Tracheal epithelial cell (primary cell): Measurements from ENCODE around the gene TMEM190. TPM values are rescaled to one million over a fixed set of nuclear protein-coding genes. Genes with fewer than 3 reads are reported as not detected.

Experiments used
- total RNA-seq: library from RNA; depleted of rRNA; stranded (reverse); fragments of >200 nt; gene quantifications from 2 replicates; pipeline ENCODE4 v1.2.1, GENCODE V29; 2014

TMEM190 gene
- total RNA-seq, result 0.96 TPM in 1 of 2 replicates, not detected in the other

GRCh38 chr19:55376241-55376933, at the start of gene TMEM190:
Gene TMEM190, plus strand, starts transcription at chr19:55376826. Its CDS starts 28 bp downstream, at chr19:55376854.

GRCh38 chr19:55339105-55339888, 37.3 kb upstream of the TMEM190 start, which contains the start of gene KMT5C:
Gene KMT5C, plus strand, starts transcription at chr19:55339876. Its CDS starts 2,061 bp downstream, at chr19:55341937.

GRCh38 chr19:55354698-55355212, 21.9 kb upstream of the TMEM190 start, which contains the start of gene COX6B2:
Gene COX6B2, minus strand, starts transcription at chr19:55354719. Its CDS starts 198 bp downstream, at chr19:55354521.

GRCh38 chr19:55362990-55363716, 13.5 kb upstream of the TMEM190 start, which contains the start of gene GARIN5B:
Gene GARIN5B, minus strand, starts transcription at chr19:55363260. Its CDS starts 194 bp downstream, at chr19:55363066.

GRCh38 chr19:55370305-55370988, 6.2 kb upstream of the TMEM190 start, which contains the start of gene IL11:
Gene IL11, minus strand, starts transcription at chr19:55370463. Its CDS starts 153 bp downstream, at chr19:55370310.

GRCh38 chr19:55384131-55384919, 7.7 kb downstream of the TMEM190 start, which contains the start of gene TMEM238:
Gene TMEM238, minus strand, starts transcription at chr19:55384292. Its CDS starts 33 bp downstream, at chr19:55384259.

GRCh38 chr19:55385724-55386492, 9.3 kb downstream of the TMEM190 start, which contains the start of gene RPL28:
Gene RPL28, plus strand, starts transcription at chr19:55385932. Its CDS starts 426 bp downstream, at chr19:55386358.

GRCh38 chr19:55407550-55407799, 30.8 kb downstream of the TMEM190 start, which contains the start of gene UBE2S:
Gene UBE2S, minus strand, starts transcription at chr19:55407788. Its CDS starts 199 bp downstream, at chr19:55407589.

Other genes starting within 250 kb of the TMEM190 start
- gene TNNT1, start 227.6 kb upstream of the TMEM190 start, total RNA-seq, result 79.9 and 106 TPM in 2 replicates
- gene TNNI3, start 219.1 kb upstream of the TMEM190 start, total RNA-seq, result 0.72 and 2.1 TPM in 2 replicates
- gene DNAAF3, start 210.2 kb upstream of the TMEM190 start, total RNA-seq, result 1.2 and 1.5 TPM in 2 replicates
- 0.72 and 1.3 TPM in 2 replicates for gene SYT5, start 196.5 kb upstream of the TMEM190 start, total RNA-seq
- gene PTPRH, start 167.3 kb upstream of the TMEM190 start, total RNA-seq, result 1.7 and 3.0 TPM in 2 replicates
- 0.21 and 0.24 TPM in 2 replicates for gene TMEM86B, start 148.1 kb upstream of the TMEM190 start, total RNA-seq
- gene PPP6R1, start 117.8 kb upstream of the TMEM190 start, total RNA-seq, result 17.9 and 22.7 TPM in 2 replicates
- 37.1 and 43.1 TPM in 2 replicates for gene HSPBP1, start 96.7 kb upstream of the TMEM190 start, total RNA-seq
- gene BRSK1, start 92.8 kb upstream of the TMEM190 start, total RNA-seq, result 0.21 and 0.48 TPM in 2 replicates
- gene TMEM150B, start 51.5 kb upstream of the TMEM190 start, total RNA-seq, result not detected in 2 replicates
- 6.4 and 10.6 TPM in 2 replicates for gene KMT5C, start 37.0 kb upstream of the TMEM190 start, total RNA-seq
- 0.64 TPM in 1 of 2 replicates, not detected in the other for gene COX6B2, start 22.1 kb upstream of the TMEM190 start, total RNA-seq
- not detected in 2 replicates for gene GARIN5B, start 13.6 kb upstream of the TMEM190 start, total RNA-seq
- 1.7 and 15.9 TPM in 2 replicates for gene IL11, start 6.4 kb upstream of the TMEM190 start, total RNA-seq
- gene TMEM238, start 7.5 kb downstream of the TMEM190 start, total RNA-seq, result 9.6 and 24.3 TPM in 2 replicates
- 142 and 275 TPM in 2 replicates for gene RPL28, start 9.1 kb downstream of the TMEM190 start, total RNA-seq
- 18.5 and 42.2 TPM in 2 replicates for gene UBE2S, start 31.0 kb downstream of the TMEM190 start, total RNA-seq
- gene SHISA7, start 66.5 kb downstream of the TMEM190 start, total RNA-seq, result not detected in 2 replicates
- gene ISOC2, start 84.8 kb downstream of the TMEM190 start, total RNA-seq, result 49.2 and 88.9 TPM in 2 replicates
- not detected in 2 replicates for gene C19orf85, start 87.9 kb downstream of the TMEM190 start, total RNA-seq
- gene ZNF628, start 99.8 kb downstream of the TMEM190 start, total RNA-seq, result 0.48 and 1.1 TPM in 2 replicates
- 7.9 and 11.1 TPM in 2 replicates for gene NAT14, start 108.4 kb downstream of the TMEM190 start, total RNA-seq
- gene SSC5D, start 111.6 kb downstream of the TMEM190 start, total RNA-seq, result 0.24 TPM in 1 of 2 replicates, not detected in the other
- gene SBK2, start 160.3 kb downstream of the TMEM190 start, total RNA-seq, result 0.72 TPM in 1 of 2 replicates, not detected in the other
- gene SBK3, start 168.7 kb downstream of the TMEM190 start, total RNA-seq, result not detected in 2 replicates
- gene ZNF579, start 204.0 kb downstream of the TMEM190 start, total RNA-seq, result 3.8 and 5.5 TPM in 2 replicates
- 2.7 and 9.0 TPM in 2 replicates for gene FIZ1, start 222.7 kb downstream of the TMEM190 start, total RNA-seq
- 13.0 and 33.0 TPM in 2 replicates for gene ZNF524, start 223.5 kb downstream of the TMEM190 start, total RNA-seq
- gene ZNF865, start 228.8 kb downstream of the TMEM190 start, total RNA-seq, result 1.4 and 2.1 TPM in 2 replicates
- 2.3 and 3.4 TPM in 2 replicates for gene ZNF784, start 247.7 kb downstream of the TMEM190 start, total RNA-seq